Osteoblast (primary cell): ENCODE results near the gene USP16. TPM values are rescaled to one million over a fixed set of nuclear protein-coding genes. Genes with fewer than 3 reads are reported as not detected.
"Not testable (repeated sequence)": the region's sequence is repeated elsewhere in the genome, so short reads cannot be mapped to it uniquely, and the experiment has no call there.

ENCODE experiments used
- DNase-seq: peaks from one replicate; pipeline ENCODE4 v3.0.0; 2011; ENCODE audit warnings: low spot score, mixed read lengths; ENCODE audit not compliant: insufficient read length; ENCODE audit errors: missing footprints
- H2AFZ ChIP-seq: 2 replicates; pipeline ENCODE4 v1.6.0; 2011; ENCODE audit warnings: mild to moderate bottlenecking, low read length
- H3K27ac ChIP-seq: 2 replicates; pipeline ENCODE4 v1.5.1; 2011; ENCODE audit warnings: mild to moderate bottlenecking, low read depth, low read length, moderate library complexity
- H3K27me3 ChIP-seq: 2 replicates; pipeline ENCODE4 v1.6.0; 2012; ENCODE audit warnings: mild to moderate bottlenecking, control low read depth, inconsistent platforms, low read length, moderate library complexity; ENCODE audit not compliant: insufficient read depth
- H3K36me3 ChIP-seq: 2 replicates; pipeline ENCODE4 v1.5.1; 2011; ENCODE audit warnings: mild to moderate bottlenecking, low read length, control low read depth, moderate library complexity; ENCODE audit not compliant: insufficient read depth
- H3K4me1 ChIP-seq: 2 replicates; pipeline ENCODE4 v1.5.1; 2011; ENCODE audit warnings: mild to moderate bottlenecking, low read length, control low read depth, moderate library complexity; ENCODE audit not compliant: insufficient read depth
- H3K4me2 ChIP-seq: 2 replicates; pipeline ENCODE4 v1.6.0; 2011; ENCODE audit warnings: mild to moderate bottlenecking, low read length; ENCODE audit not compliant: insufficient read depth
- H3K4me3 ChIP-seq: fragments of 200-600 bp; sonication (generic); 3 replicates; pipeline ENCODE4 v1.5.1; 2012; ENCODE audit warnings: mild to moderate bottlenecking, low read length, inconsistent platforms; ENCODE audit not compliant: insufficient read depth
- H3K79me2 ChIP-seq: 2 replicates; pipeline ENCODE4 v1.6.0; 2012; ENCODE audit warnings: mild to moderate bottlenecking, low read length, control low read depth, inconsistent platforms; ENCODE audit not compliant: insufficient read depth
- H3K9me3 ChIP-seq: 2 replicates; pipeline ENCODE4 v1.5.1; 2011; ENCODE audit warnings: low read depth, low read length, control low read depth
- H4K20me1 ChIP-seq: 2 replicates; pipeline ENCODE4 v1.6.0; 2012; ENCODE audit warnings: mild to moderate bottlenecking, low read length, control low read depth; ENCODE audit not compliant: insufficient read depth
- total RNA-seq: library from RNA; depleted of rRNA; stranded (reverse); fragments of >200 nt; gene quantifications from 2 replicates; pipeline ENCODE4 v1.2.3, GENCODE V29; 2012
- TF ChIP-seq, protein P1 (sequence below): IDR thresholded peaks from 2 replicates; pipeline ENCODE4 v1.5.1; 2011; ENCODE audit warnings: mild to moderate bottlenecking, low read depth, low read length, moderate library complexity; ENCODE audit errors: extremely low read depth

USP16 gene
- total RNA-seq, 1 donor, result 47.4 TPM

DNA sequence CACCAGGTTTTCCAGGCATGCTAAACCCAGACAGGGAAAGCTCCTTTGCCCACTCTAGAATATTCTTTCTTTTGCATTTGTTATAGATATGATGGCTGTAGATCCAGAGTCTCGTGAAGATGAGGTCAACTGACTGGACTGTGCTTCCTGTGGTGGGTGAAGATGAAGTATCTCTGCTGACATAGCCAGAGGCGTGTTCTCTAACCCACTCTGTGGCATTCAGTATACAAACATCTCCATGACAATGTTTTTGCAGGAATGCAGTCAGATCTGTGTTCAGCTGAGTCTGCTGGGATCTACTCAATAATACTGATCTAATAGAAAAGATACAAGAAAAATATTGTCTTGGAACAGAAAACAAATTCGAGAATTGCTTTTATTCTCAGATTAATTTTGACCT is 16.7 kb upstream of the USP16 start:
- TF ChIP-seq, protein P1, sequence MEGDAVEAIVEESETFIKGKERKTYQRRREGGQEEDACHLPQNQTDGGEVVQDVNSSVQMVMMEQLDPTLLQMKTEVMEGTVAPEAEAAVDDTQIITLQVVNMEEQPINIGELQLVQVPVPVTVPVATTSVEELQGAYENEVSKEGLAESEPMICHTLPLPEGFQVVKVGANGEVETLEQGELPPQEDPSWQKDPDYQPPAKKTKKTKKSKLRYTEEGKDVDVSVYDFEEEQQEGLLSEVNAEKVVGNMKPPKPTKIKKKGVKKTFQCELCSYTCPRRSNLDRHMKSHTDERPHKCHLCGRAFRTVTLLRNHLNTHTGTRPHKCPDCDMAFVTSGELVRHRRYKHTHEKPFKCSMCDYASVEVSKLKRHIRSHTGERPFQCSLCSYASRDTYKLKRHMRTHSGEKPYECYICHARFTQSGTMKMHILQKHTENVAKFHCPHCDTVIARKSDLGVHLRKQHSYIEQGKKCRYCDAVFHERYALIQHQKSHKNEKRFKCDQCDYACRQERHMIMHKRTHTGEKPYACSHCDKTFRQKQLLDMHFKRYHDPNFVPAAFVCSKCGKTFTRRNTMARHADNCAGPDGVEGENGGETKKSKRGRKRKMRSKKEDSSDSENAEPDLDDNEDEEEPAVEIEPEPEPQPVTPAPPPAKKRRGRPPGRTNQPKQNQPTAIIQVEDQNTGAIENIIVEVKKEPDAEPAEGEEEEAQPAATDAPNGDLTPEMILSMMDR, result no peak
- H3K9me3 ChIP-seq, result no peaks in the 10 kb centered on the region
- peaks cover 1% of the 10 kb centered on the region for H3K79me2 ChIP-seq
- no peak overlapping the region for H3K4me2 ChIP-seq
- peaks cover 4% of the 10 kb centered on the region for H3K4me1 ChIP-seq
- H3K27me3 ChIP-seq, result no peaks in the 10 kb centered on the region
- DNase-seq, result no peak
- H4K20me1 ChIP-seq, result no peaks in the 10 kb centered on the region
- no peak overlapping the region for H3K27ac ChIP-seq
- H3K36me3 ChIP-seq, result peaks cover 17% of the 10 kb centered on the region
- H3K4me3 ChIP-seq, result no peak overlapping the region
- no peak overlapping the region for H2AFZ ChIP-seq

DNA sequence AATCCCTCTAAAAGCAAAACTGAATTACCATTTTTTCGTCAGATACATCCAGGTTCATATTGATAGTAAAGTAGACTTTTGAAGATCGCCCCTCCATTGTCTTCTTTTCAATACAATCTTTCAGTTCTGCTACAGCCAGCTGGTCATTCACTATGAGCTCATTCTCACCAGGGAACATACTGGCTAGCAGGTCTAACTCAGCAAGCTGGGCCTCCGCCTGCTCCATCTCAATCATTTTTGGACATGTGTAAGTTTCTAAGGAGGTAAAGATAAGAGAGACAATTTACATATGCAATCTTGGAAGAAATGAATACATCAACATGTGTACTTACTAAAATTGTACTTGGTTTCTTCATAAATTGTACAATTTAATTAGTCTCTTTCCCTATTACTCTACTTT is 16.1 kb upstream of the USP16 start:
- no peaks in the 10 kb centered on the region for H3K79me2 ChIP-seq
- H3K36me3 ChIP-seq, result peaks cover 17% of the 10 kb centered on the region
- no peak for DNase-seq
- no peak overlapping the region for H3K4me2 ChIP-seq
- H3K4me3 ChIP-seq, result no peak overlapping the region
- no peak overlapping the region for H2AFZ ChIP-seq
- H3K27me3 ChIP-seq, result no peaks in the 10 kb centered on the region
- H3K4me1 ChIP-seq, result peaks cover 4% of the 10 kb centered on the region
- H3K27ac ChIP-seq, result no peak overlapping the region
- no peaks in the 10 kb centered on the region for H4K20me1 ChIP-seq
- no peaks in the 10 kb centered on the region for H3K9me3 ChIP-seq
- TF ChIP-seq, protein P1, result no peak

- H3K36me3 ChIP-seq, result peaks cover 16% of the 10 kb centered on the region
- not testable (repeated sequence) for H3K27me3 ChIP-seq, H3K79me2 ChIP-seq
Observed at GRCh38 chr21:29011236-29011635, 13.2 kb upstream of the USP16 start.

GRCh38 chr21:29017639-29018237 is 6.7 kb upstream of the USP16 start:
- Histone ChIP-seq H3K4me2 (peak overlapping the region; percentile 93), H3K4me1 (peaks cover 17% of the 10 kb centered on the region), H3K79me2 (peaks cover 32% of the 10 kb centered on the region), H3K27me3 (no peaks in the 10 kb centered on the region), H2AFZ (peak overlapping the region; percentile 27), H3K27ac (peak overlapping the region; percentile 20), H3K4me3 (peak overlapping the region; percentile 97), H3K36me3 (no peaks in the 10 kb centered on the region), H3K9me3 (no peaks in the 10 kb centered on the region), H4K20me1 (no peaks in the 10 kb centered on the region)
- peak; percentile 52 for DNase-seq
- TF ChIP-seq, protein P1, result no peak

More at GRCh38 chr21:29011236-29011635, 13.2 kb upstream of the USP16 start:
- not testable (repeated sequence) for H3K9me3 ChIP-seq, DNase-seq, H3K4me3 ChIP-seq, H4K20me1 ChIP-seq, H3K27ac ChIP-seq, H3K4me2 ChIP-seq, H2AFZ ChIP-seq, H3K4me1 ChIP-seq
